ENCODE data around the gene PHEX.

Gene PHEX

GRCh38 chrX:22021751-22022324 is 10.3 kb upstream of the PHEX start:
- no peak for DNase-seq (ENCODE audit: low read depth, low spot score)
- no peak overlapping the region for H3K4me3 ChIP-seq (ENCODE audit: low read depth, low read length)
- TF ChIP-seq CTCF (IDR thresholded peaks at IDR 0.05; ENCODE audit: low read depth, low read length), result no peak
- in situ Hi-C loops (cut with HindIII; ENCODE audit: low sequenced_read_pairs), result no loop called here

- in situ Hi-C loops (cut with HindIII; ENCODE audit: low sequenced_read_pairs), result no loop called here
- no peak for TF ChIP-seq CTCF (IDR thresholded peaks at IDR 0.05; ENCODE audit: low read depth, low read length)
- DNase-seq (ENCODE audit: low read depth, low spot score), result no peak
- H3K4me3 ChIP-seq (ENCODE audit: low read depth, low read length), result no peak overlapping the region
Measured at GRCh38 chrX:22024577-22024976, 7.5 kb upstream of the PHEX start.

GRCh38 chrX:22025751-22026150 is 6.4 kb upstream of the PHEX start:
- TF ChIP-seq CTCF (IDR thresholded peaks at IDR 0.05; ENCODE audit: low read depth, low read length), result no peak
- in situ Hi-C loops (cut with HindIII; ENCODE audit: low sequenced_read_pairs), result no loop called here
- H3K4me3 ChIP-seq (ENCODE audit: low read depth, low read length), result no peak overlapping the region
- no peak for DNase-seq (ENCODE audit: low read depth, low spot score)

GRCh38 chrX:22026731-22027130 is 5.4 kb upstream of the PHEX start:
- TF ChIP-seq CTCF (IDR thresholded peaks at IDR 0.05; ENCODE audit: low read depth, low read length), result no peak
- in situ Hi-C loops (cut with HindIII; ENCODE audit: low sequenced_read_pairs), result no loop called here
- no peak overlapping the region for H3K4me3 ChIP-seq (ENCODE audit: low read depth, low read length)
- no peak for DNase-seq (ENCODE audit: low read depth, low spot score)

GRCh38 chrX:22032506-22032905 is 381 bp downstream of the PHEX start:
- no peak for TF ChIP-seq CTCF (IDR thresholded peaks at IDR 0.05; ENCODE audit: low read depth, low read length)
- in situ Hi-C loops (cut with HindIII; ENCODE audit: low sequenced_read_pairs), result no loop called here
- no peak overlapping the region for H3K4me3 ChIP-seq (ENCODE audit: low read depth, low read length)
- DNase-seq (ENCODE audit: low read depth, low spot score), result no peak

GRCh38 chrX:22033818-22034217 is 1.7 kb downstream of the PHEX start:
- DNase-seq (ENCODE audit: low read depth, low spot score), result no peak
- H3K4me3 ChIP-seq (ENCODE audit: low read depth, low read length), result no peak overlapping the region
- TF ChIP-seq CTCF (IDR thresholded peaks at IDR 0.05; ENCODE audit: low read depth, low read length), result no peak
- in situ Hi-C loops (cut with HindIII; ENCODE audit: low sequenced_read_pairs), result no loop called here

- in situ Hi-C loops (cut with HindIII; ENCODE audit: low sequenced_read_pairs), result no loop called here
Measured at GRCh38 chrX:22035236-22035635, 3.1 kb downstream of the PHEX start.

More at GRCh38 chrX:22035236-22035635, 3.1 kb downstream of the PHEX start:
- no peak for TF ChIP-seq CTCF (IDR thresholded peaks at IDR 0.05; ENCODE audit: low read depth, low read length)
- no peak for DNase-seq (ENCODE audit: low read depth, low spot score)
- no peak overlapping the region for H3K4me3 ChIP-seq (ENCODE audit: low read depth, low read length)

All from astrocyte of the spinal cord (primary cell).